SK-N-MC (cell line): ENCODE measurements around the gene APCDD1.

Experiments
- EZH2 ChIP-seq: fragments of 200-600 bp; sonication (generic); IDR thresholded peaks from one replicate; pipeline ENCODE4 v1.6.1; 2017; ENCODE audit warnings: antibody characterized with exemption
- FOXP2 ChIP-seq: optimal IDR thresholded peaks from 2 replicates; pipeline ENCODE3; 2011; ENCODE audit warnings: mild to moderate bottlenecking, moderate library complexity; ENCODE audit not compliant: insufficient read depth; ENCODE audit errors: extremely low read length, control extremely low read depth
- POLR2AphosphoS5 ChIP-seq: IDR thresholded peaks from 2 replicates; pipeline ENCODE4 v1.6.1; 2012; ENCODE audit warnings: mild to moderate bottlenecking, low read depth, low read length, borderline replicate concordance

DNA sequence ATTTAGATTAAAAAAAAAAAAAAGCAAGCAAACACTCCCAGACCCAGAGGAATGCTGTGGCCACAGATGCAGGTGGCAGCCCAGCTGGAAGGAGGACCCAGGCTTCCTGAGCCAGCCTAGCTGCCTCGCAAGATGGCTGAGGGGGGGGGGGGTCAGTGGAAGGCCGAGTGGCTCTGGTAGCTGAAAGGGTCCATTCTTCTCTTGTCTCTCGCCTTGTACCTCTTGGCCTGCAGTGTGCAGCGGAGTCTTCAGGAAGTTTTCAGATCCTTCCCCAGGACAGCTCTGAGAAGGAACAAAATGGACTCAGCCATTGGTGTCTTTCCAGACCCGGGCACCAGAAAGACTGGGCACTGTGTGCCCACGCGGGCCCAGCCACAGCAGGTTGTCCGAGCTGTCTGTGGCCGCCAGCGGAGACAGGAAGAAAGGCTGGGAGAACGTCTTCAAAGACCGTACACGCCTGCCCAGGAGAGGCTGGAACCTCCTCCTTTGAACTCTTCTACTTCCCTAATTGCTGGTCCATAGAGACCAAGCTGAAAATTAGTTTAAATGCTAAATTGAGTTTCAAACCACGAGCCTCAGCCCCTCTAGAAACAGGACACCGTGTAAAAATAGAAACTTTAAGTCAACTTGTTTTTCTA, 21.3 kb downstream of the APCDD1 start:
- TF ChIP-seq POLR2AphosphoS5, result no peak
- no peak for TF ChIP-seq EZH2
- TF ChIP-seq FOXP2, result no peak
